C4-2B (cell line): ENCODE results near the gene KRTAP4-7.

Experiments
- CTCF ChIP-seq: fragments of 450-650 bp; conservative IDR thresholded peaks from 2 replicates; pipeline ENCODE4 v1.5.1; 2017; ENCODE audit warnings: mild to moderate bottlenecking
- ZFX ChIP-seq: fragments of 450-650 bp; IDR thresholded peaks from 2 replicates; pipeline ENCODE4 v1.6.1; 2017

- TF ChIP-seq CTCF (no peak), ZFX (no peak)
Observed at GRCh38 chr17:41133880-41134735, 50.2 kb downstream of the KRTAP4-7 start.
